ENCODE results near the gene FAM78B.

Gene FAM78B

DNA sequence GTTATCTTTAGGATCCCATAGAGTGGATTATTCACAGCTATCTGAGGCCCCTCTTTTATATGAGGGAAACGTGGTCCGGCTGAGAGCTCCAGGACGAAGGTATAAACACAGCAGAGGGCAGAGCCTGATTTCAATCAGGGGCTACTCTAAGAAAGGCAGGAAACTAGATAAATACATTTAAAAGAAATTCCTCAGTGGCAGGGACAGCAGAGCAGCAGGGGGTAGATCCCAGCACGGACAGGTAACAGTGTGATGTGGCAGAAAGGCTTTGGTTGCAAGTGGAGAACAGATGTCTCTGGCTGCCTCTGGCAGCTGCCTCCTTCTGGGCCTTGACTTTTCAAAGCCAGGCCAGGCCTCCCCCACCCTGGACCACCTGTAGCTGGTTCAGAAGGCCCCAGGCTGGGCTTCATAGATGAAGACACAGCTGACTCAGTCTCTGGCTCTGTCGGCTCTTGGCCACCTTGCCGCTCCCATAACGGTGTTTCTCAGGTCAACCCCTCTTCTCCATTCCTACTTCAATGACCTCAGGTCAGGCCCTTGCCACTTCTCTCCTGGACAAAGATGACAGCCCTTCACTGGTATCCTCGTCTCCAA, 43.8 kb downstream of the FAM78B start:
- no peak overlapping the region for H3K4me3 ChIP-seq (ENCODE audit: extremely low read depth, insufficient read depth, low read length, poor library complexity, severe bottlenecking)
- WGBS, 2 experiments (ENCODE audit: insufficient coverage in 2 of 2), result 84 to 86% methylated on average over 5 to 7 of the region's 8 CpGs
- no peak overlapping the region for H3K27ac ChIP-seq (ENCODE audit: low read depth, low read length, severe bottlenecking)
- H3K4me1 ChIP-seq (ENCODE audit: control insufficient read depth, insufficient read depth, low read length, poor library complexity, severe bottlenecking), result no peaks in the 10 kb centered on the region
- H3K9me3 ChIP-seq (ENCODE audit: control insufficient read depth, low read length), result no peaks in the 10 kb centered on the region
- H3K36me3 ChIP-seq (ENCODE audit: control insufficient read depth, insufficient read depth, low read length), result no peaks in the 10 kb centered on the region

DNA sequence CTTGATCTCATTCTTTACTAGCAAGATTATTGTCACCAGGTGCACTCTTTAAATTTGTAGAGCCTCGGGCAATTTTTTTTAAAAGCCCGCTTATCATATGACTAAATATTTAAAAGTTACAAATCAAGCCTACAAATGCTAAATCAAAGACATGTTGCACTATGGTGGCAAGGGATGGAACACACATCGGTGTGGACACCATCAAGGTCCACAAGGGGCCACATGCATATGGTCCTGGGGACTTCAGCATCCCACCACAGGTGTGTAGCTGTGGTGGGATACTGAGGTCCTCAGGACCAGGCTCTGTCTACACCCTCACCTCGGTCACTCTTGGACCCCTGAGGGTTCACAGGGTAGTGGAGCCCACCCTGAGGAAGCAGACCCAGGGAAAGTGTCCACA, 45.8 kb downstream of the FAM78B start:
- Histone ChIP-seq H3K36me3 (ENCODE audit: control insufficient read depth, insufficient read depth, low read length) (no peaks in the 10 kb centered on the region), H3K27ac (ENCODE audit: low read depth, low read length, severe bottlenecking) (no peak overlapping the region), H3K4me1 (ENCODE audit: control insufficient read depth, insufficient read depth, low read length, poor library complexity, severe bottlenecking) (no peaks in the 10 kb centered on the region), H3K4me3 (ENCODE audit: extremely low read depth, insufficient read depth, low read length, poor library complexity, severe bottlenecking) (no peak overlapping the region), H3K9me3 (ENCODE audit: control insufficient read depth, low read length) (no peaks in the 10 kb centered on the region)
- 100% methylated on average over 2 of the region's 4 CpGs for WGBS, 2 experiments (ENCODE audit: insufficient coverage in 2 of 2)

DNA sequence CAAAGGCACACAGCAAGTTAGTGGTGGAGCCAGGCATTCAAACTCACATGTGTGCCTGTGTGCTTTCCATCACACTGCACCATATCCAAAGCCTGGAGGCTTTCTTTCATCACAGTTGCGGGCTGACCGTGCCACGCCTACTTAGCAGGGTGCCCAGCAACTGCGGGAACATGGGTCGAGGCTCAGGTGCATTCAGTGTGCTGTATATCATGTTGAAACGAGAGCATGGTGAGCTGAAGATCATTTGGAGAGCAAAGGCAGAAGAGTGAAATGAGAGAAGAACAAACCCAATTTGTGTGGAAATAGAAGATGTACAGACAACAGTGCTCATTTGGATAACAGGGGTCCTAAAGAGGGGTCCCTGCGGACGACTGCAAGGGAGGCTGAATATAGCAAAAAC, 46.5 kb downstream of the FAM78B start:
- Histone ChIP-seq H3K4me3 (ENCODE audit: extremely low read depth, insufficient read depth, low read length, poor library complexity, severe bottlenecking) (no peak overlapping the region), H3K27ac (ENCODE audit: low read depth, low read length, severe bottlenecking) (no peak overlapping the region), H3K4me1 (ENCODE audit: control insufficient read depth, insufficient read depth, low read length, poor library complexity, severe bottlenecking) (no peaks in the 10 kb centered on the region), H3K9me3 (ENCODE audit: control insufficient read depth, low read length) (no peaks in the 10 kb centered on the region), H3K36me3 (ENCODE audit: control insufficient read depth, insufficient read depth, low read length) (no peaks in the 10 kb centered on the region)
- WGBS, 2 experiments (ENCODE audit: insufficient coverage in 2 of 2), result 80 to 88% methylated on average over 7 to 8 of the region's 8 CpGs

DNA sequence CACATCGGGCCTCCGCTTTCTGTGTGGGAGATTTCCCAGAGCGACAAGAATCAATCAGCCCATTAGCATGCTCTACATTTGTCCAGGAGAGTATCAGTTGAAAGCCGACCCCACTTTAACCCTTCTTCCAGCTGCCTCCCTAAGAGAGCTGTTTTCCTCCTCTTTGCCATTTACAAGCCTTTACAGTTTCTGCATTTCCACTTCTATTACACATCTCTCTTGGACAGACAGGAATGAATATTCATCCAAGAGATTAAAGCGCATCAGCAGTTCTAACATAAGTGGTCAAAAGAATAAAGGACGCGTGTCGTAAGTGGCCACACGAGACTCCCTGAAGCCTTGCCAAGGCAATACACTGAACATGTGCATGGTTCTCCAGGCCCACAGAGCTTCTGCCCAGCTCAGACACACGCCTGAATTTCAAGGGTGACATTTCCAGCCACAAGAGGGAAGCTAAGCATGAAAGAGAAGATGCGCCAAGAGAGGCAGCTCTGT, 47.3 kb downstream of the FAM78B start:
- Histone ChIP-seq H3K27ac (ENCODE audit: low read depth, low read length, severe bottlenecking) (no peak overlapping the region), H3K4me1 (ENCODE audit: control insufficient read depth, insufficient read depth, low read length, poor library complexity, severe bottlenecking) (no peaks in the 10 kb centered on the region), H3K9me3 (ENCODE audit: control insufficient read depth, low read length) (no peaks in the 10 kb centered on the region), H3K4me3 (ENCODE audit: extremely low read depth, insufficient read depth, low read length, poor library complexity, severe bottlenecking) (no peak overlapping the region), H3K36me3 (ENCODE audit: control insufficient read depth, insufficient read depth, low read length) (no peaks in the 10 kb centered on the region)
- 85 to 86% methylated on average over 10 of the region's 11 CpGs for WGBS, 2 experiments (ENCODE audit: insufficient coverage in 2 of 2)

DNA sequence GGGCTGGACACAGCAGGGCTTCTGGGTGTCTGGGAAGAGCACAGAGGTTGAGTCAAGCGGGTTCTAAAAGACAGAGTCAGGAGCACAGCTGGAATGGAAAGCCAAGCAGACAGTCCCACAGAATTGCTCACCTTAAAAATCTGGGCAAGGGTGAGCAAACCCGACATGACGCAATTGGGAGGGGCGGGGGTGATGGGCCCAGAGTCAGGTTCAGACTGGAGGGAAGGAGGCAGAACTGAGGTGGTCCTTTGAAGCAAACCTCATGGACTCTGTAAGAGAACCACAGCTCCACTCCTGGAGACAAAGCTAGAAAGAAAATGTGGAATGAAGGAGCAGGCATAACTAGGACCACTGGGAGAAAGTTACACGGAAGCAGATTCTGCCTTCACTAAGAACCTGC, 49.0 kb downstream of the FAM78B start:
- H3K4me1 ChIP-seq (ENCODE audit: control insufficient read depth, insufficient read depth, low read length, poor library complexity, severe bottlenecking), result no peaks in the 10 kb centered on the region
- 91 to 100% methylated on average over 3 to 5 of the region's 5 CpGs for WGBS, 2 experiments (ENCODE audit: insufficient coverage in 2 of 2)
- no peaks in the 10 kb centered on the region for H3K36me3 ChIP-seq (ENCODE audit: control insufficient read depth, insufficient read depth, low read length)
- no peak overlapping the region for H3K4me3 ChIP-seq (ENCODE audit: extremely low read depth, insufficient read depth, low read length, poor library complexity, severe bottlenecking)
- no peaks in the 10 kb centered on the region for H3K9me3 ChIP-seq (ENCODE audit: control insufficient read depth, low read length)
- H3K27ac ChIP-seq (ENCODE audit: low read depth, low read length, severe bottlenecking), result no peak overlapping the region

DNA sequence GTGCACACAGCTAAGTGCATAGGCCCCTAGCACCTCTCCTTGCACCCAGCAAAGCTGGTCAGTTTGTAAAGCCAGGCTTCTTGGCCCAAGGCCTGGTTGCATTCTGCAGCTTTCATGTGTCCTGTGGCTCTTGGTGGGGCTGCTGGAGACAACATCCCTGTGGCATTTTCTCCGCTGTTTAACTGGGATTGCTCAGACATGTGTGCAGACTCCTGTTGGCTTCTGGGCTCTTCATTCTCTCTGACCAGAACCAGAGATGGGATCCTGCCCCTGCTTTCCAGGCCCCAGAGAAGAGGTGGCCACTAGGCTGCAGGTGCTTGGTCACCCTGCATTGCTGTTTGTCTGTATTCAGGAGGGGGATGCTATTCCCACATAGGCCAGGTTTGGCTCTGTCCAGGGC, 50.8 kb downstream of the FAM78B start:
- H3K4me1 ChIP-seq (ENCODE audit: control insufficient read depth, insufficient read depth, low read length, poor library complexity, severe bottlenecking), result no peaks in the 10 kb centered on the region

DNA sequence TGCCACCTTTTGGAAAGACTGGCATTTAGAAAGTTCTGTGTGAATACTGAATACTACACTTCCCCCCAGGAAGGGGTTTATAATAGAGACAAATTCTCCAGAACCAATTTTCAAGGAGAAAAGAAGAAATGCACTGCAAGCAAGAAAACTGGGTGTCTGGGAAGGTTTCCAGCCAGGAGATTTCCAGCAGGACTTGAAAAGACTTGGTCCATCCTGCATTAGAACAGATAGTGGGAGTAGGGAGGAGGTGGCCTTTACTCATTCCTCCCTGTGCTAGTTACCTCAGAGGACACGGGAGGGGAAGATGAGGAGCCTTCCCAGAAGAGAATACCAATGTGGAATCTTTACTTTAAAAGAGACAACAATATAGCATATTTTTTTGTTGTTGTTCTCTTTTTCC, 52.4 kb downstream of the FAM78B start:
- H3K27ac ChIP-seq (ENCODE audit: low read depth, low read length, severe bottlenecking), result no peak overlapping the region
- no CpG with 5 or more reads among the region's 1 CpG for WGBS, 2 experiments (ENCODE audit: insufficient coverage in 2 of 2)
- no peaks in the 10 kb centered on the region for H3K9me3 ChIP-seq (ENCODE audit: control insufficient read depth, low read length)
- no peaks in the 10 kb centered on the region for H3K36me3 ChIP-seq (ENCODE audit: control insufficient read depth, insufficient read depth, low read length)
- no peak overlapping the region for H3K4me3 ChIP-seq (ENCODE audit: extremely low read depth, insufficient read depth, low read length, poor library complexity, severe bottlenecking)
- no peaks in the 10 kb centered on the region for H3K4me1 ChIP-seq (ENCODE audit: control insufficient read depth, insufficient read depth, low read length, poor library complexity, severe bottlenecking)

More for the DNA sequence above, 50.8 kb downstream of the FAM78B start:
- 100% methylated on average over 1 of the region's 1 CpG for WGBS, 2 experiments (ENCODE audit: insufficient coverage in 2 of 2)
- H3K4me3 ChIP-seq (ENCODE audit: extremely low read depth, insufficient read depth, low read length, poor library complexity, severe bottlenecking), result no peak overlapping the region
- H3K27ac ChIP-seq (ENCODE audit: low read depth, low read length, severe bottlenecking), result no peak overlapping the region
- H3K9me3 ChIP-seq (ENCODE audit: control insufficient read depth, low read length), result no peaks in the 10 kb centered on the region
- H3K36me3 ChIP-seq (ENCODE audit: control insufficient read depth, insufficient read depth, low read length), result no peaks in the 10 kb centered on the region

DNA sequence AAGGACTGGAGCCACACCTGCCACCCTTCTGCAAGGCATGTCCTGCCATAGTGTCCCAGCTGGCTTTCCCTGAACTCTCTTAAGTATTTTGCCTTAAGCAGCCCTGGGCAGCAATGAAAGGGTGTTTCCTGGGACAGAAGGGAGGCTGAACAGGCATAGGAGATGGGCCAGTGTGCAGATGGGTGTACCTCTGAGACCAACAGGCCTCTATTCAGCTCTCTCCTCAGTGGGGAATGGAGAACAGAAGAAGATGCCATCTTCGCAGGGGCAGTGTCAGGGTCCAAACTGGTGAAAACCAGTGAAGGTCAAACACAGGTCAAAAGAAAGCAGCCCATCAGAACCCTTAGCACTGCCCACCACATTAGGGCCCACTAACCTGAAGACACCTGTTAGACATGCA, 53.2 kb downstream of the FAM78B start:
- H3K36me3 ChIP-seq (ENCODE audit: control insufficient read depth, insufficient read depth, low read length), result no peaks in the 10 kb centered on the region
- no peaks in the 10 kb centered on the region for H3K9me3 ChIP-seq (ENCODE audit: control insufficient read depth, low read length)
- no peak overlapping the region for H3K27ac ChIP-seq (ENCODE audit: low read depth, low read length, severe bottlenecking)
- WGBS, 2 experiments (ENCODE audit: insufficient coverage in 2 of 2), result 83% methylated on average over 1 of the region's 1 CpG; no CpG with 5 or more reads in 1 of the 2 experiments
- H3K4me3 ChIP-seq (ENCODE audit: extremely low read depth, insufficient read depth, low read length, poor library complexity, severe bottlenecking), result no peak overlapping the region
- no peaks in the 10 kb centered on the region for H3K4me1 ChIP-seq (ENCODE audit: control insufficient read depth, insufficient read depth, low read length, poor library complexity, severe bottlenecking)

DNA sequence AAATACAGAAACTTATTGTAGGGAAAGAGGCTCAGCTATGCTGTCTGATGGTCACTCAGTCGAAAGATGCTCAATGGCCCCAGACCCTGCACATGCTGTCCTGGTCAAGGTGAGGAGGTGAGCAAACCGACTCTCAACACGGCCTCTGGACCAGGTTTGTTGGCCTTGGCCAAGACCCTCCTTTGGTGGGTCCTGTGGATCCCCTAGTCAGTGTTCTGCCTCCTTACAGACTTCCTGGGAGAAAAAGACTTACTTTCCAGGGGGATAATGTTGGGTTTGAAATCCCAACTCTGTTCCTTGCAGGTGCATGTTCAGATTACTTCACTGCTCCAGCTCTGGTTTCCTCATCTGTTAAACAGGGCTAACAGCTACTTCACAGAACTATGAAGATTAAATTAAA, 53.8 kb downstream of the FAM78B start:
- Histone ChIP-seq H3K4me3 (ENCODE audit: extremely low read depth, insufficient read depth, low read length, poor library complexity, severe bottlenecking) (no peak overlapping the region), H3K36me3 (ENCODE audit: control insufficient read depth, insufficient read depth, low read length) (no peaks in the 10 kb centered on the region)
- 89 to 97% methylated on average over 2 to 3 of the region's 3 CpGs for whole genome bisulfite sequencing, 2 experiments (ENCODE audit: insufficient coverage in 2 of 2)

DNA sequence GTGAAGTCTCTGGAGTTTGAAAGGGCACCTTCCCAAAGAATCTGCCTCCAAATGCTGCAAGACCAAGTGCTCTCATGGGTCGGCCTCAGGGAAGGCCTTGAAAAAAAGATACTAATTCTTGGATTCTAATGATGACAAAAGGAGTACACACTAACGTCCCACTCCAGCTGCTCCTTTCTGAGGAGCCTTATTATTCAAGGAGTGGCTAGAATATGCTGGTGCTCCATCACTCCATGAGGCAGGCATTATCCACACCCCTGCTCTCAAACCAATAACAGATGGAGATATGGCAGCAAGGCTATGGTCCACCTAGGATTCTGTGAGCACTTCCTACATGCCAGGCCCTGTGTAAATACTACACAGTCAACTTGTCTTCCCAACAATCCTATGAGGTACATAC, 54.4 kb downstream of the FAM78B start:
- H3K36me3 ChIP-seq (ENCODE audit: control insufficient read depth, insufficient read depth, low read length), result no peaks in the 10 kb centered on the region
- no peaks in the 10 kb centered on the region for H3K9me3 ChIP-seq (ENCODE audit: control insufficient read depth, low read length)
- H3K27ac ChIP-seq (ENCODE audit: low read depth, low read length, severe bottlenecking), result no peak overlapping the region
- H3K4me3 ChIP-seq (ENCODE audit: extremely low read depth, insufficient read depth, low read length, poor library complexity, severe bottlenecking), result no peak overlapping the region
- WGBS, 2 experiments (ENCODE audit: insufficient coverage in 2 of 2), result 75% methylated on average over 1 of the region's 2 CpGs; no CpG with 5 or more reads in 1 of the 2 experiments
- no peaks in the 10 kb centered on the region for H3K4me1 ChIP-seq (ENCODE audit: control insufficient read depth, insufficient read depth, low read length, poor library complexity, severe bottlenecking)

More for the DNA sequence above, 53.8 kb downstream of the FAM78B start:
- no peak overlapping the region for H3K27ac ChIP-seq (ENCODE audit: low read depth, low read length, severe bottlenecking)
- no peaks in the 10 kb centered on the region for H3K9me3 ChIP-seq (ENCODE audit: control insufficient read depth, low read length)
- no peaks in the 10 kb centered on the region for H3K4me1 ChIP-seq (ENCODE audit: control insufficient read depth, insufficient read depth, low read length, poor library complexity, severe bottlenecking)

DNA sequence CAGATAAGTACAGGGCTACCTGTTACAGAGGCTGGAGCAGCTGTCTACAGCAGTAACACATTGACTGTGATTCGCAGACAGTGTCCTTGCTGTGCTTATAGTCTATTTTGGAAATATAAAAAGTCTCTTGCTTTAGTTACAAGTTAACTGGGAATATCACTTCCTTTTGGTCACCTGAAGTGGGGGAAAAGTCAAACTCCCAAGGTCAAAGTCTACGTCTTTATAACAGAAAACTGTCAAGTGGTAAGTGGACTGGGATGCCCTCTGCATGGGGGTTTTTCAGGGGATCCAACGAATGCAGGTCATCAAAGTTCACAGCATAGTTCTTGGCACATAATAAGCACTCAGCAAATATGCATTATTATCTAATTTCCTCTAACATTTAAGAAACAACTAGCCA, 55.4 kb downstream of the FAM78B start:
- no peak overlapping the region for H3K4me3 ChIP-seq (ENCODE audit: extremely low read depth, insufficient read depth, low read length, poor library complexity, severe bottlenecking)
- 73 to 88% methylated on average over 2 to 3 of the region's 3 CpGs for WGBS, 2 experiments (ENCODE audit: insufficient coverage in 2 of 2)

More for the DNA sequence above, 55.4 kb downstream of the FAM78B start:
- Histone ChIP-seq H3K4me1 (ENCODE audit: control insufficient read depth, insufficient read depth, low read length, poor library complexity, severe bottlenecking) (no peaks in the 10 kb centered on the region), H3K36me3 (ENCODE audit: control insufficient read depth, insufficient read depth, low read length) (no peaks in the 10 kb centered on the region), H3K27ac (ENCODE audit: low read depth, low read length, severe bottlenecking) (no peak overlapping the region), H3K9me3 (ENCODE audit: control insufficient read depth, low read length) (no peaks in the 10 kb centered on the region)

Measured in mesodermal cell (in vitro differentiated cells).